CD4-positive, alpha-beta T cell treated with Interleukin-17A for 1 hour (primary cell): ENCODE measurements around the gene CDKN2B-AS1.
"Not testable (repeated sequence)": the region's sequence is repeated elsewhere in the genome, so short reads cannot be mapped to it uniquely, and the experiment has no call there.

Experiments
- DNase-seq: peaks from one replicate; pipeline ENCODE4 v3.0.0-alpha.2; 2020

Gene CDKN2B-AS1

DNA sequence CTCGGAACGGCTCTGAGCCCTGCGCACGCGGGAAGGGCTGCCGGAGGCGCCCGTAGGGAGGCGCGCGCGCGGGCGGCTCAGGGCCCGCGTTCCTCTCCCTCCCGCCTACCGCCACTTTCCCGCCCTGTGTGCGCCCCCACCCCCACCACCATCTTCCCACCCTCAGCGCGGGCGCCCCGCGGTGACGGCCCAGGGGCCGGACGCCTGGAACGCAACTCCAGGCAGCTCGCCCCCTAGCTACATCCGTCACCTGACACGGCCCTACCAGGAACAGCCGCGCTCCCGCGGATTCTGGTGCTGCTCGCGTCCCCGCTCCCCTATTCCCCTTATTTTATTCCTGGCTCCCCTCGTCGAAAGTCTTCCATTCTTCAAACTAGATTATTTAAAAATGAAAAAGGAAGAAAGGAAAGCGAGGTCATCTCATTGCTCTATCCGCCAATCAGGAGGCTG is at the start of gene CDKN2B-AS1:
CDKN2B-AS1 (plus strand) TSS at position 236 of the 450 bp plus-strand sequence.
- DNase-seq: peak; percentile 62

DNA sequence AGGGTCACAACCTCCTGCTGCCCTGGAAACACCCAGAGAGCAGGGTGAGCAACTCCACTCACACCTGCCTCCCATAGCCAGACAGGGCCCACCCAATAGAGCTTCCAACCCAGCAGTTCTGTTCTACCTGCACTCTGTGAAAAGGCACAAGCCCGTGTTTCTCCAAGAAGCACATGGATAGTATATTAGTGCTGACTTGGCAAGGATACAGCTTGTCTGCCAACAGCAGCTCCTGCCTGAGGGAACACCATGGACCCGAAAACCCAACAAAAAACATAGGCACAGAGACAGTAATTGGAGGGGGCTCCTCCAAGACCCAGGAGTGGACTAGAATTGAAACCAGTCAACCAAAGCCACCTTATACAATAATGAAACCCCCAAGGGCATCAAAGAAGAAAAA is 49.0 kb upstream of the CDKN2B-AS1 start:
- DNase-seq: no peak

DNA sequence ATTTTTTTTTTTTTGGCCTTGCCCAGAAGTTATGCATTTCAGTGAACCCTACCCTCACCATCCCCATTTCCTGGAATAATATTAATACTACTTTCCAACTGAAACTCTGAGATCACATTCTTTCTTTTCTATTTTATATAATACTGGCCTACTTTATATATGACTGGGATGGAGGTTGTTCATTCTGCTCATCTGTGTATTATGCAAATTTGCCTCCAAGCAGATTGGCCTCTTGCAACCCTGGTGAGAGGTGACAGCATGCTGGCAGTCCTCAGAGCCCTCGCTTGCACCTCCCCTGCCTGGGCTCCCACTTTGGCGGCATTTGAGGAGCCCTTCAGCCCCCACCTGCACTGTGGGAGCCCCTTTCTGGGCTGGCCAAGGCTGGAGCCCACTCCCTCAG is 35.8 kb upstream of the CDKN2B-AS1 start:
- DNase-seq: no peak

GRCh38 chr9:21959268-21959667 is 35.3 kb upstream of the CDKN2B-AS1 start:
- DNase-seq: not testable (repeated sequence)

GRCh38 chr9:21961569-21961968 is 33.0 kb upstream of the CDKN2B-AS1 start:
- DNase-seq: no peak

DNA sequence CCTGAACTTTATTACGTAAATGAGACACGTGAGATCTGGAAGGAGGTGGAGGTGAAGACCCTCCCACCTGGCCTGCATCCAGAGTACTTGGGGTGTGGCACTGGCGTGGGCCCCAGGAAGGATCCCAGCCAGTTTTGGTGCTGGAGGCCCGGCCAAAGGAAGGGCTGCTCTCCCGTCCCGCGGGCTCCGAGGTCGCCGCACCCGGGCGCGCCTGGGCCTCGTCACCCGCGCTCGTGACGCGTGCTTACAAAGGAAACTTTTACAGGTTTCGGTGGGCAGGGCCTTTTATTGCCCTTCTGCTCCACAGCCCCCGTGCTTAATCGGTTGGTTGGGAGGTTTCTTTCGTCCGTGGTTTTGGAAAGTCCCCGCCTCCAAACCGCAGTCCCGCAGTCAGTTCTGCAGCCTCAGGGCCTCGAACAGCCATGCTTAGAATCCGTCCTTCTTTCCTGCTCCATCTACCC is 29.6 kb upstream of the CDKN2B-AS1 start:
- DNase-seq: peak; percentile 77

GRCh38 chr9:21965401-21965951 is 29.1 kb upstream of the CDKN2B-AS1 start:
- DNase-seq: peak; percentile 55

DNA sequence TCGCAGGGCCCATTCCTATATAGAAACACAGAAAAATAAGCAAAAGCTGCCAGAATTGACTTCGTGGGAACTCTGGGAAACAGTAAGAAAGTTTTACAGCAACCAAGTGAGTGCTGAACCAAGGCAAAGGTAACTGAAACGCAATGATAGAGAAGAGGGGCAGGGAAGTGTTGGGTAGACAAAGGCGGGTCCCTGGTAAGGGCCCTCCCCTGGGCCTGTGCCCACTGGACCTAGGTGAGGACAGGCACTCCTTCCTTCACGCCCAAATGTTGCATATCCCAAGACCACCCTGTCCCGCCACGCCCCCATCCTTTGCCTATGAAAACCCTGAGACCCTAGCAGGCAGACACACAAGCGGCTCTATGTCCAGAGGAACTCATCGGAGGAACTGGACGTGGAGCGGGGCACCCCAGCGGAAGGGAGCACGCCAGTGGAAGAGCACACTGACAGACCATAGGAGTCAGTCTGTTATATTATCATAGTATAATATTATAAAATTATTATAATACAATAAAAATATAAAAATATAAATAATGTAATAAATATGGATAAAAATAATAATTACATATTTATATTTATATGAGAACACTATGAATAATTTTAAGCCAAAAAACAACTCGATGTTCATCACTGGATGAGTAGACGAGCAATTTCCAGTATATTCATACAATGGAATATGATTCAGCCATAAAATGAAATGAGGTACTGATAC is 28.3 kb upstream of the CDKN2B-AS1 start:
- DNase-seq: no peak

- no peak for DNase-seq
Measured at GRCh38 chr9:21967169-21967568, 27.4 kb upstream of the CDKN2B-AS1 start.

DNA sequence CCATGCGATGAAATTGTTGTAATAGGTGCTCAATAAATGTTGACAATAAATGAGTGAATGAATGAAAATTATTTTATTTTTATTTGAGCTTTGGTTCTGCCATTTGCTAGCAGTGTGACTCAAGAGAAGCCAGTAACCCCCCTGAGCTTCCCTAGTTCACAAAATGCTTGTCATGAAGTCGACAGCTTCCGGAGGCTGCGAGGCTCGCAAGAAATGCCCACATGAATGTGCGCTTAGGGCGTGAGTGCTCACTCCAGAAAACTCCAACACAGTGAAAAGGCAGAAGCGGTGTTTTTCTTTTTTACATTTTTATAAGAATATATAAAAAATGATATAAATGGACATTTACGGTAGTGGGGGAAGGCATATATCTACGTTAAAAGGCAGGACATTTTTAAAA is 26.9 kb upstream of the CDKN2B-AS1 start:
- DNase-seq: no peak

DNA sequence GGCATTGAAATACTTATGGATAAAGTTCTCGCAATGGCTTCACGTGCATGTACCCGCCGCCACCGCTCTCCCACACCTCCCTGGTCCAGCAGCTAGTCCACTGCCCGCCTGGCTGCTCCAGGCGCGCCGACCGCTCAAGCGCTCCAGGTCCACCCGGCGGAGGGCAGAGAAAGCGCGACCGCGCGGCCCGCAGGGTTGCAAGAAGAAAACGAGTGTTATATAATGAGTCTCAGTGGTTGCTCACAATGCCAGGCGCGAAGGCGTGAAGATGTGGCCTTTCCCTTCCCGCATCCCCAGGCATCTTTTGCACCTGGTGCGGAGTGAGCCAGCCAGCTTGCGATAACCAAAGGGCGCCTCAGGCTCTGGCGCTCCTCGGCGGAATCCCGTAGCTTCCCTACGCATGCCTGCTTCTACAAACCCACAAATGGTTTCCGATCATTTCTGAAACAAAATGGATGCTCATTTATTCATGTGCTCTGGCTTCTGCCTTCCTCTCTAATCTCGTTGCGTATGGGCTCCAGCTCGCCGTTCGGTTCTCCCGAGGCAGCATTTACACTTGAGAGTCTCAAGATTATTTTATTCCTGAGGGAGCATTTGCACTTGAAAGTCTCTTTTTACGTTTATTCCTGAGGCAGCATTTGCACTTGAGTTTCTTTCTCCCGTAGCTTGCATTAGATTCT is 26.1 kb upstream of the CDKN2B-AS1 start:
- no peak for DNase-seq

GRCh38 chr9:21969011-21969940 is 25.3 kb upstream of the CDKN2B-AS1 start:
- DNase-seq: no peak

DNA sequence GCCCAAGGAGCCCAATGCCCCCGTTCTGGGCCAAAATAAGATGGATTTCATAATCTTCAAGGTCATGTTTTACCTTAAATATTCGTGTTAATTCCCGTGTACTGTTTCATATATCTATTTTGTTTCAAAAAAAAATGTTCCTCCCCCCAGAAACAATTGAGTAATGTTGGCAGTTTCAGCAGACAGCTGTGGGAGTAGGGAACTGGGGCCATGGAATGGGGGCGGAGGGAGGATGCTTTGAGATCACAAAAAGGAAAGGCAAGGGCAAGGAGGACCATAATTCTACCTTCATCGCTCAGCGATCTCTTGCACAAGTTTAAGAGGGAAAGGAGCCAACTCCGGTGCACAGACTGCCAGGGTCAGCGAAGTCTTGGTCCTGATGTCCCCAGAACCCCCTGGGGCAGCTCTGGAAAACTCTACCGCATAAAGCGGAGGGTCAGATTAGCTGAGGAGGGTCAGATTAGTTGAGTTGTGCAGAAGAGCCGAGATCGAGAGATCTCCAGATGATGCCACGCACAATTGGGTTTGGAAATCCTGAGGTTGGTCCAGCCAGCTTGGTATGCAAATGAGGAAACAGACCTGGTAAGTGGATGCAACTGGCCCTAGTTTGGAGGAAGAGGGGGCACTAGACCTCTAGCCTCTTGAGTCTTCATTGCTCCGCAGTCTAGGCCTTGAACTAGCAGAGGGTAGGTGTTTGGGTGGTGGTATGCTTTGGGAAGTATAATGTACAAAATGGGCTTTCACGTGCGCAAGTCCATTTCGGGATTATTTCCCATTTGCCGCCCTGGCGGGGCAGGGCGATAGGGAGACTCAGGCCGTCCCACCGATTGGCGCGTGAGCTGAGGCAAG is 24.4 kb upstream of the CDKN2B-AS1 start:
- DNase-seq: no peak

DNA sequence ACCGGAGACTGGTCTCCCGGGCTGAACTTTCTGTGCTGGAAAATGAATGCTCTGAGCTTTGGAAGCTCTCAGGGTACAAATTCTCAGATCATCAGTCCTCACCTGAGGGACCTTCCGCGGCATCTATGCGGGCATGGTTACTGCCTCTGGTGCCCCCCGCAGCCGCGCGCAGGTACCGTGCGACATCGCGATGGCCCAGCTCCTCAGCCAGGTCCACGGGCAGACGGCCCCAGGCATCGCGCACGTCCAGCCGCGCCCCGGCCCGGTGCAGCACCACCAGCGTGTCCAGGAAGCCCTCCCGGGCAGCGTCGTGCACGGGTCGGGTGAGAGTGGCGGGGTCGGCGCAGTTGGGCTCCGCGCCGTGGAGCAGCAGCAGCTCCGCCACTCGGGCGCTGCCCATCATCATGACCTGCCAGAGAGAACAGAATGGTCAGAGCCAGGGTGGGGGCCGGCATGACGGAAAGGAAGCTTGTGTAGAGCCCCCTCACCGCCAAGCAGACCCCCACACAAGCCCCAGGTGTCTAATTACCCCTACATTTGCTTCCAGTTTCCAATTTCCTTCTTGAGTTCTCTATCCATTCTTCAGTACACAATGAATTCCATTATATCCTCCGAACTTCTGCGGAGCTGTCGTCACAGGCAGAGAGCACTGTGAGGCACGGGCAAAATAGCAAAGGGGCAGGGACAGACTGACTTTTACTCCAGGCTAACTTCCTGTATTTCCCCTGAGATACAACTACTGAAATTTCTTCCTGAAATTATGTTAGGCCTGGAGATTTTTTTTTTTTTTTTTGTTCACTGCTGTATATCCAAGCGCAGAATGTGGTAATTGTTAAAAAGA is 23.6 kb upstream of the CDKN2B-AS1 start:
- DNase-seq: no peak

GRCh38 chr9:21972361-21972760 is 22.2 kb upstream of the CDKN2B-AS1 start:
- DNase-seq: no peak

DNA sequence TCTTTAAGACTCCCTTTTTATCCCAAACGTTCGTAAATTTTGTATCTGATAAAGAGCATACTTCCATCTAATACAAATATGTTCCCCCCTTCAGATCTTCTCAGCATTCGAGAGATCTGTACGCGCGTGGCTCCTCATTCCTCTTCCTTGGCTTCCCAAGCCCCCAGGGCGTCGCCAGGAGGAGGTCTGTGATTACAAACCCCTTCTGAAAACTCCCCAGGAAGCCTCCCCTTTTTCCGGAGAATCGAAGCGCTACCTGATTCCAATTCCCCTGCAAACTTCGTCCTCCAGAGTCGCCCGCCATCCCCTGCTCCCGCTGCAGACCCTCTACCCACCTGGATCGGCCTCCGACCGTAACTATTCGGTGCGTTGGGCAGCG is 20.3 kb upstream of the CDKN2B-AS1 start:
- DNase-seq: no peak

DNA sequence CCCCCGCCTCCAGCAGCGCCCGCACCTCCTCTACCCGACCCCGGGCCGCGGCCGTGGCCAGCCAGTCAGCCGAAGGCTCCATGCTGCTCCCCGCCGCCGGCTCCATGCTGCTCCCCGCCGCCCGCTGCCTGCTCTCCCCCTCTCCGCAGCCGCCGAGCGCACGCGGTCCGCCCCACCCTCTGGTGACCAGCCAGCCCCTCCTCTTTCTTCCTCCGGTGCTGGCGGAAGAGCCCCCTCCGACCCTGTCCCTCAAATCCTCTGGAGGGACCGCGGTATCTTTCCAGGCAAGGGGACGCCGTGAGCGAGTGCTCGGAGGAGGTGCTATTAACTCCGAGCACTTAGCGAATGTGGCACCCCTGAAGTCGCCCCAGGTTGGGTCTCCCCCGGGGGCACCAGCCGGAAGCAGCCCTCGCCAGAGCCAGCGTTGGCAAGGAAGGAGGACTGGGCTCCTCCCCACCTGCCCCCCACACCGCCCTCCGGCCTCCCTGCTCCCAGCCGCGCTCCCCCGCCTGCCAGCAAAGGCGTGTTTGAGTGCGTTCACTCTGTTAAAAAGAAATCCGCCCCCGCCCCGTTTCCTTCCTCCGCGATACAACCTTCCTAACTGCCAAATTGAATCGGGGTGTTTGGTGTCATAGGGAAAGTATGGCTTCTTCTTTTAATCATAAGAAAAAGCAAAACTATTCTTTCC is 19.7 kb upstream of the CDKN2B-AS1 start:
- DNase-seq: peak; percentile 52

DNA sequence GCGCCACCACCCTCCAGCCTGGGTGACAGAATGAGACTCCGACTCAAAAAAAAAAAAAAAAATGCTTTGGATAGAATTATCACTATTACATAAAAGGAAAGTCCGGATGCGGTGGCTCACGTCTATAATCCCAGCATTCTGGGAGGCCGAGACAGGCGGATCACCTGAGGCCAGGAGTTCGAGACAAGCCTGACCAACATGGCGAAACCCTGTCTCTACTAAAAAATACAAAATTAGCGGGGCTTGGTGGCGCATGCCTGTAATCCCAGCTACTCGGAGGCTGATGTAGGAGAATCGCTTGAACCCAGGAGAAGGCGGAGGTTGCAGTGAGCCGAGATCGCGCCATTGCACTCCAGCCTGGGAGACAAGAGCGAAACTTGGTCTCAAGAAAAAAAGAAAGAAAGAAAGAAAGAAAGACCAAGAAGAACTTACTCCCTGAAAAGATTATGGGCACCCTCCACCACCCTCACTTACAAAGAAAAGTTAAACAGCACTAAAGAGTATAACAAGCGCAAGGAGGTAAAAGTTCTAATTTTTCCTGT is 18.2 kb upstream of the CDKN2B-AS1 start:
- no peak for DNase-seq

- DNase-seq: no peak
Measured at GRCh38 chr9:21982391-21982790, 12.2 kb upstream of the CDKN2B-AS1 start.
